ENCODE measurements around the gene CDK8. TPM values are rescaled to one million over a fixed set of nuclear protein-coding genes. Genes with fewer than 3 reads are reported as not detected.

The CDK8 gene
- total RNA-seq, 1 experiment from 2014 or later, result 14.5 TPM

GRCh38 chr13:26423629-26424028 lies 169.7 kb downstream of the CDK8 start:
- Histone ChIP-seq H3K9me3 (ENCODE audit: low read length) (no peaks in the 10 kb centered on the region), H3K4me3 (ENCODE audit: low read length) (no peak overlapping the region), H3K79me2 (ENCODE audit: low read length) (no peaks in the 10 kb centered on the region), H3K9me2 (replicated peaks; ENCODE audit: low read length) (no peaks in the 10 kb centered on the region), H3K36me3 (ENCODE audit: low read depth, low read length) (no peaks in the 10 kb centered on the region), H4K20me1 (ENCODE audit: low read length) (no peaks in the 10 kb centered on the region), H2AFZ (ENCODE audit: low read length) (no peak overlapping the region), H3F3A (ENCODE audit: low read length, unreplicated experiment) (no peaks in the 10 kb centered on the region), H3K4me1 (ENCODE audit: insufficient read depth, low read length) (no peaks in the 10 kb centered on the region), H3K27ac (ENCODE audit: low read length) (no peak overlapping the region), H3K27me3 (ENCODE audit: low read length) (no peaks in the 10 kb centered on the region), H3K4me2 (ENCODE audit: low read length) (no peak overlapping the region), H3K9ac (ENCODE audit: low read length) (no peak overlapping the region)
- ChIA-PET POLR2A (ENCODE audit: unreplicated experiment) (no interaction called here), CTCF (no interaction called here)
- intact Hi-C loops (cut with micrococcal nuclease), result no loop called here
- TF ChIP-seq EZH2 (IDR thresholded peaks at IDR 0.05; ENCODE audit: low read length, unreplicated experiment) (no peak), EZH2phosphoT487 (IDR thresholded peaks at IDR 0.05; ENCODE audit: borderline replicate concordance, low read length) (no peak)
- ATAC-seq (no peak), DNase-seq (no peak)
- no TSS peak for BruUV-seq (replicated peaks)

GRCh38 chr13:26424181-26424580 lies 170.3 kb downstream of the CDK8 start:
- DNase-seq (no peak), ATAC-seq (no peak)
- Histone ChIP-seq H3K9me3 (ENCODE audit: low read length) (no peaks in the 10 kb centered on the region), H3K4me1 (ENCODE audit: insufficient read depth, low read length) (no peaks in the 10 kb centered on the region), H3K79me2 (ENCODE audit: low read length) (no peaks in the 10 kb centered on the region), H3K36me3 (ENCODE audit: low read depth, low read length) (no peaks in the 10 kb centered on the region), H4K20me1 (ENCODE audit: low read length) (no peaks in the 10 kb centered on the region), H2AFZ (ENCODE audit: low read length) (no peak overlapping the region), H3F3A (ENCODE audit: low read length, unreplicated experiment) (no peaks in the 10 kb centered on the region), H3K9me2 (replicated peaks; ENCODE audit: low read length) (no peaks in the 10 kb centered on the region), H3K27ac (ENCODE audit: low read length) (no peak overlapping the region), H3K4me3 (ENCODE audit: low read length) (no peak overlapping the region), H3K4me2 (ENCODE audit: low read length) (no peak overlapping the region), H3K27me3 (ENCODE audit: low read length) (no peaks in the 10 kb centered on the region), H3K9ac (ENCODE audit: low read length) (no peak overlapping the region)
- CTCF ChIA-PET, result no interaction called here
- intact Hi-C loops (cut with micrococcal nuclease), result no loop called here
- POLR2A ChIA-PET (ENCODE audit: unreplicated experiment), result no interaction called here
- TF ChIP-seq CTCF (conservative IDR thresholded peaks at IDR 0.05; ENCODE audit: low read depth, low read length) (no peak), EZH2phosphoT487 (IDR thresholded peaks at IDR 0.05; ENCODE audit: borderline replicate concordance, low read length) (no peak), EZH2 (IDR thresholded peaks at IDR 0.05; ENCODE audit: low read length, unreplicated experiment) (no peak)
- no TSS peak for BruUV-seq (replicated peaks)

DNA sequence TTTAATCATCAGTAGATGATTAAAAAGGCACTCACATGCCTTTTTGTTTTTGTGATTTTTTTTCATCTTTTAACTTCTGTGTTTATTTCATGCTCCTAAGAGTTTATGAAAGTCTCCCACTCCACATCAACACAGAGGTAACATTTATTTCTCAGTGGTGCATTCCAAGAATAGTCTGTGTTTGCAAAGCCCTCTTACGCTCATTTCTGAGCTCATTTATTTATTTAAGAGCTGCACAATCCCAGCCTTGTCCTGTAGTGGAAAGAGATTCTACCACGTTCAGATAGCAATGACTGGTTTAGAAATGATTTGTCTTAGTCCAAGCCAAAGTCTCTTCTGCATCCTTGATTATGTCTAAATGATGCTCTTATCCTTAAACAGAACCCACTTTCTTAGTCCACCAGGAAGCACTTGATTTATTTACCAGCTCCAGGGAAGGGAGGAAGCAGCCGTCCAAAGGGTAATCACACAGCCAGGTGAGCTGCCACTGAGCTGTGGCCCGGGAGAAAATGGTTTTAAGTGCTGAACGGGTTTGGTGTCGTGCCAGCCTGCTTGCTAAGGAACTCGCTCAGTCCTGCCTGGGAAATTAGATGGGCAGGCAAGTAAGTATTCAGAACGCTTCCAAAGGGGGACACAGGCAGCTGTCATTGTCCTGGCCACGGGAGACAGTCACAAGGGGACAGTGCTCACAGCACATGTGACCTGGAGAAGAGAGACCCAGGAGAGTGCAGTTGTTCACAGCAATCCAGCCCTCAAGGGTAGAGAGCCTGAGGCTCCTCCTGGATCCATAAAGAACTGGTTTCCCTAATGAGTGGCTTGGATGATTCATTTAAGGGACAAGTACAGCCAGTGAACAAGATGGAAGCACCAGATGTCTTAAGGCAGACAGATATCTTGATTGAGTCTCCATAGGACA lies 171.8 kb downstream of the CDK8 start:
- Histone ChIP-seq H3K9me3 (ENCODE audit: low read length) (no peaks in the 10 kb centered on the region), H3K27me3 (ENCODE audit: low read length) (no peaks in the 10 kb centered on the region), H3K79me2 (ENCODE audit: low read length) (no peaks in the 10 kb centered on the region), H2AFZ (ENCODE audit: low read length) (no peak overlapping the region), H4K20me1 (ENCODE audit: low read length) (no peaks in the 10 kb centered on the region), H3K27ac (ENCODE audit: low read length) (no peak overlapping the region), H3K4me1 (ENCODE audit: insufficient read depth, low read length) (no peaks in the 10 kb centered on the region), H3K9me2 (replicated peaks; ENCODE audit: low read length) (no peaks in the 10 kb centered on the region), H3F3A (ENCODE audit: low read length, unreplicated experiment) (no peaks in the 10 kb centered on the region), H3K9ac (ENCODE audit: low read length) (no peak overlapping the region), H3K4me2 (ENCODE audit: low read length) (no peak overlapping the region), H3K36me3 (ENCODE audit: low read depth, low read length) (no peaks in the 10 kb centered on the region), H3K4me3 (ENCODE audit: low read length) (no peak overlapping the region)
- no TSS peak for BruUV-seq (replicated peaks)
- peak; percentile 40 for ATAC-seq
- TF ChIP-seq EZH2 (IDR thresholded peaks at IDR 0.05; ENCODE audit: low read length, unreplicated experiment) (no peak), CTCF (conservative IDR thresholded peaks at IDR 0.05; ENCODE audit: low read depth, low read length) (no peak), EZH2phosphoT487 (IDR thresholded peaks at IDR 0.05; ENCODE audit: borderline replicate concordance, low read length) (no peak)
- DNase-seq, result peak; percentile 18
- ChIA-PET CTCF (interaction anchor here (0.7 kb wide), 1 partner anchor 35 kb away, joined by 3 read pairs; no protein-coding TSS in a partner anchor), POLR2A (ENCODE audit: unreplicated experiment) (no interaction called here)
- intact Hi-C loops (cut with micrococcal nuclease), result no loop called here

All from PC-3 (cell line).